GM19397 (cell line): ENCODE measurements around the gene ALOX12B.
"Not testable (repeated sequence)": the region's sequence is repeated elsewhere in the genome, so short reads cannot be mapped to it uniquely, and the experiment has no call there.

ENCODE experiments used
- ATAC-seq: cut with Tn5 transposase; IDR thresholded peaks from one replicate; pipeline ENCODE4 v1.9.1; 2021; ENCODE audit warnings: mild to moderate bottlenecking, moderate library complexity; ENCODE audit not compliant: unreplicated experiment

ALOX12B gene

DNA sequence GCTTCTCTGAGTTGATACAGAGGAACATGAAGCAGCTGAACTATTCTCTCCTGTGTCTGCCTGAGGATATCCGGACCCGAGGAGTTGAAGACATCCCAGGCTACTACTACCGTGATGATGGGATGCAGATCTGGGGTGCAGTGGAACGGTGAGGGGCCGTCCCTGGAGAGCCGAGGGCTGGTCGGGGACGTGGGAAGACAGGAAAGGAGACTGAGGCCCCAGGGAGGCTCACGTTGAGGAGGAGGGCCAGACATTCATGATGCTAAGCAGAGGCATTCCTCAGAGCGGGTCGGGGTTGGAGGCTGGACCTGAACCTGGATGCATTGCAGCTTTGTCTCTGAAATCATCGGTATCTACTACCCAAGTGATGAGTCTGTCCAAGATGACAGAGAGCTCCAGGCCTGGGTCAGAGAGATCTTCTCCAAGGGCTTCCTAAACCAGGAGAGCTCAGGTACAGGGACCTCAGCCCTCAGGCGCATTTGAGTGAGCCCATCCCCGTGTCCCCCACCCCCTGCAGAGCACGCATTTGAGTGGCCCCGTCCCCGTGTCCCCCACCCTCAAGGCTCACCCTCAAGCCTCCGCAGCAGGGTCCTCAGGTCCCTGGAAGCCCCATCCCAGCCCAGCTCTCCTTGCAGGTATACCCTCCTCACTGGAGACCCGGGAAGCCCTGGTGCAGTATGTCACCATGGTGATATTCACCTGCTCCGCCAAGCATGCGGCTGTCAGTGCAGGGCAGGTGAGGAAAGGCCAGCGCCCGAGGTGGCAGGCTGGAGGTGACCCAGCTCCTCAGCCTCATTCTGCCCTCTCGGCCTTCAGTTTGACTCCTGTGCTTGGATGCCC, 40.4 kb downstream of the ALOX12B start:
- ATAC-seq = no peak

DNA sequence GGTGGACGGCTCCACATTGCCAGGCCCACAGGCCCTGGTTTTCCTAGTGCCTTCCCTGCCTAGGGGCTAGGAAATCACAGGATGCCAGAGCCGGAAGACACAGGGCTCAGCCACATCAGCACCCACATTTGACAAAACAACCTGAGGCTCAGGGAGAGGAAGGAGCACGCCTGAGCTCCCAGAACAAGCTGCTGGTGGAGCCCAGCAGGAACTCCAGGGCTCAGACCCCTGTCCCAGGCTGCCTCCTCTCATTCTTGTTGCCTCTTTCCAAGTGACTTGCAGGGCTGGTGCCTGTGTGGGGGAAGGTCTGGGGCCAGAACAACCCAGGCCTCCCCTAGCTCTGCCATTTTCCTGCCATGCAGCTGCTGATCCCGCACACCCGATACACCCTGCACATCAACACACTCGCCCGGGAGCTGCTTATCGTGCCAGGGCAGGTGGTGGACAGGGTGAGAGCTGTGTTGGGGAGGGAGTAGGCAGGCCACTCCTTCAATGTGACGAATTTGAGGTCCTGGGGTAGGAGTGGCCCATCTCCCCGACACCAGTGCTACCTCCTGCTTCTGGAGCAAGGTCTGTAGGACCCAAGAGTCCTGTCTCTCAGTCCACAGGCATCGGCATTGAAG, 41.1 kb downstream of the ALOX12B start:
- no peak for ATAC-seq

DNA sequence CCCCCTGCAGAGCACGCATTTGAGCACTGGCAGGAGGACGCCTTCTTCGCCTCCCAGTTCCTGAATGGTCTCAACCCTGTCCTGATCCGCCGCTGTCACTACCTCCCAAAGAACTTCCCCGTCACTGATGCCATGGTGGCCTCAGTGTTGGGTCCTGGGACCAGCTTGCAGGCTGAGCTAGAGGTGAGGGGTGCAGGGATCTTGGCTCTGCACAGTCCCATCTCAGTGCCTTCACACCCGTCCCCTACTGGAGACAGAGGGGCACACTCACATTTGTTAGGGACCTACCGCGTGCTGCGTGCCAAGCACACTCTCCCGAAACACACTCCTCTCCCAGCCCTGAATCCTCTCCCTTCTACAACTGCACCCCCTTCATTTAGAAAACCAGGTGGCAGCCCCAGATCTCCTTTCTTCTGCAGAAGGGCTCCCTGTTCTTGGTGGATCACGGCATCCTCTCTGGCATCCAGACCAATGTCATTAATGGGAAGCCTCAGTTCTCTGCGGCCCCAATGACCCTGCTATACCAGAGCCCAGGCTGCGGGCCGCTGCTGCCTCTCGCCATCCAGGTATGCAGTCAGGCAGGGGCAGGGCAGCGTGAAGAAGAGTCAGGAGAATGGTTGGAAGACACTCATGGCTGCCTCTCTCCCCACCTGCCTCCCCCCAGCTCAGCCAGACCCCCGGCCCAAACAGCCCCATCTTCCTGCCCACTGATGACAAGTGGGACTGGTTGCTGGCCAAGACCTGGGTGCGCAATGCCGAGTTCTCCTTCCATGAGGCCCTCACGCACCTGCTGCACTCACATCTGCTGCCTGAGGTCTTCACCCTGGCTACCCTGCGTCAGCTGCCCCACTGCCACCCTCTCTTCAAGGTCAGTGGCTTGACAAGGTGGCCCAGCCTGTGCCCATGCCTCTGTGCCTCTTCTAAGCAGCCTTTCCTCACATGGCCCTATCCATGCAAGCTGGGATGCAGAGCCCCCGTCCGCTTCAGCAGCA, 42.4 kb downstream of the ALOX12B start:
- ATAC-seq = no peak

DNA sequence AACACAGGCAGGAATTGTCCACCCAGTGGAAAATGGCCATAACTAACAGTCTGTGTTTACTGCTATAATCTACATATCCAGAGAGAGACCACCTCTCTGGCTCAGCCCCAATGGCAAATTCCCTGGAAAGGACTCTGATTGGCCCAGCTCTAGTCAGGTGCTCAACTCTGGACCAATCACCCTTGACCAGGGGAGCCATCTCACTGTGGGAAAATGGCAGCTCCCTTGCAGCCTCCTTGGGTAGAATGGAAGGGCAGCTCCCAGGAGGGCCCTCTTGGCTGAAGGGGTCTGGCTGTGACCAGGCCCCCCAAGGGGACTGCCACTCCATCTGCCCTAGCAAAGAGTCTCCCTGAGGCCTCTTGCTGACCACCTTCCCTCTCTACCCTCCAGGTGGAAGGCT, 45.5 kb downstream of the ALOX12B start:
- no peak for ATAC-seq

DNA sequence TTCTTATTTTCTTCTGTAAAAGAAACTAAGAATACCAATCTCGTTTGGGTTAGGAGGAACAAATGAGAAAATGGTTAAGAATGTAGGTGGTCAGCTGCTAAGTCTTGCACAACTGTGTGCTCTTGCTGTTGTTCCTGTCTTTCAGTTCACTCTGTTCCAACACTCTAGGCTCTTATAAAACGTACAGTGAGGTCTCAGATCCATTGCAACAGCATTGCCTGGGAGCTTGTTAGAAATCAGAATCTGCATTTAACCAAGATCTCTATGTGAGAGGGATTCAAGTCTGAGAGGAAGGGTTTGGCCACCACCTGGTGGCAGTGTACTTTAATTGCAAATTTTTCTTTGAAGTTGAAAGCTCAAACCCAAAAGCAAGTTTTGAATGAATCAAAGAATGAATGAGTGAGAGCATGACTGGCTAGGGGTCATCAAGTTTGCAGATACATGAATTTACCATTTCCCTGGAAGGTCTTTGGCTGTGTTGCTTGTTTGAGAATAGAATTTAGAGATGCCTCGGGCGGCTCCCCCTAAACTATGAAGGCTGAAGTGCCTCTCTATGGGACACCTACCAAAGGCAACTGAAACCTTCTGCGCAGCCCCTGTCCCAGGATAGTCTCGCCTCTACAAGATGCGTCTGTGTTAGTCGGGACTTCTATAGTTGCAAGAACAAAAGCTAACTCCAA, 46.1 kb downstream of the ALOX12B start:
- no peak for ATAC-seq

DNA sequence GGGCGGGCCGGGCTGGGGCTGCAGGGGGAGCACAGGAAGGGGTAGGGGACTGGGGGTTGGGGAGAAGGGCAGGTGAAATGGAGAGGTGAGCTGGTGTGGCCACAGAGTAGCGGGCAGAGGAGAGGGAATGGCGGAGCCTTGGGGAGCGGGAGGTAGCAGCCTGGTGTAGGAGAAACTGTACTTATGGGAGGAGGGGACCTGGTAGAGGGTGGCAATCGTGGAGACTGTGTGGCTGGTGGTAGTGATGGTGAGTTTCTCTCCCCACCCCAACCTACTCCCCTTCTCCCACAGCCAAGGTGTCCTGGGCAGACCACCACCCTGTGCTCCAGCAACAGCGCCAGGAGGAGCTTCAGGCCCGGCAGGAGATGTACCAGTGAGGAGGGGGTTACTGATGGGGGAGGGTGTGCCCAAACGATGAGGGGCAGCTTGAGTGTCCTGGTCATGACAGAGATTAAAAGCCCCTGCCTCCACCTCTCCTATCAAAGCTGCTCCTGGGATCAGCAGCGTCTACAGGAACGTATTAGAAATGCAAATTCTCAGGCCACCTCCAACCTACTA, 47.8 kb downstream of the ALOX12B start:
- no peak for ATAC-seq

DNA sequence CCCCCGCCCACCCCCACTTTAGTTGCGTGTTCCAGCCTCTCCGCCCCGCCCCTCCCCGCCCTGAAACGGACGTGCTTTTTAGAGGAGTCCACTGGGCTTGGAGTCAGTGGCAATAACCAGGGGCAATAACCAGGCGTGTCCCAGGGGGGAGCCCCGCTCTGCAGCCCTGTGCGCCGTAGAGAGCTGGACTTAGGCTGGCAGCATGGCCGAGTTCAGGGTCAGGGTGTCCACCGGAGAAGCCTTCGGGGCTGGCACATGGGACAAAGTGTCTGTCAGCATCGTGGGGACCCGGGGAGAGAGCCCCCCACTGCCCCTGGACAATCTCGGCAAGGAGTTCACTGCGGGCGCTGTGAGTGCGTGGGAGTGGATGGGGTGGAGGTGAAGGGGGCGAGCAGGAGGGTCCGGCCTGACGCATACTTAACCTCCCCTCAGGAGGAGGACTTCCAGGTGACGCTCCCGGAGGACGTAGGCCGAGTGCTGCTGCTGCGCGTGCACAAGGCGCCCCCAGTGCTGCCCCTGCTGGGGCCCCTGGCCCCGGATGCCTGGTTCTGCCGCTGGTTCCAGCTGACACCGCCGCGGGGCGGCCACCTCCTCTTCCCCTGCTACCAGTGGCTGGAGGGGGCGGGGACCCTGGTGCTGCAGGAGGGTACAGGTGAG, 48.4 kb downstream of the ALOX12B start, which contains the start of gene ALOX15B:
TSS of gene ALOX15B (plus strand) at position 106 of the 657 bp plus-strand sequence. CDS start at position 203, 97 bp downstream.
- ATAC-seq = no peak

DNA sequence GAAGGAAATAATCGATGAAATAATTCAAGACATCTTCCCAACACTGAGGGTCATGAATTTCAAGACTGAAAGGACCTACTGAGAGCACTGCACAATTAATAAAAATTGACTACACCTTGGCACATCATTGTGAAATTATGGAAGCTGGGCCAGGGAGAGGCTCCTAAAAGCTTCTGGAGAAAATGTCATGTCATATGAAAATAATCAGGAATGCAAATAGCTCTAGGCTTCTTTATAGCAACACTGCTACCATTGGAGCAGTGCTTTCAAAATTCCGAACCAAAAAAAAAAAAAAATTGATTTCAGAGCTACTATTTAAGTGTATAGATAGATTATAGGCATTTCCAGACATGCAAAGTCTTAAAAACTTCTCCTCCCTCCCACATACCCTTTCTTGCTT, 55.1 kb downstream of the ALOX12B start:
- ATAC-seq = no peak

DNA sequence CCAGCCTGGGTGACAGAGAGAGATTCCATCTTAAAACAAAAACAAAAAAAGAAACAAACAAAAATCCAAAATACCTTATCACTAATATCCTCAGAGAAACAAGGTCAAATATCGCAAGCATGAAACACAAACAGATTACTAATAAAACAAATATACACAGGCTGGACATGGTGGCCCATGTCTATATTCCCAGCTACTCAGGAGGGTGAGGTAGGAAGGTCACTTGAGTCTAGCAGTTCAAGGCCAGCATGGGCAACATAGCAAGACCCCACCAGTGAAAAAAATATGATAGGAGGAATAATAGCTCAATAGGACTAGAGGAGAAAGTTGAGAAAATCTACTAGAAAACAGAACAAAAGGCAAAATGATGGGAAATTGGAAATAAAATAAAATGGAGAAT, 55.6 kb downstream of the ALOX12B start:
- no peak for ATAC-seq

DNA sequence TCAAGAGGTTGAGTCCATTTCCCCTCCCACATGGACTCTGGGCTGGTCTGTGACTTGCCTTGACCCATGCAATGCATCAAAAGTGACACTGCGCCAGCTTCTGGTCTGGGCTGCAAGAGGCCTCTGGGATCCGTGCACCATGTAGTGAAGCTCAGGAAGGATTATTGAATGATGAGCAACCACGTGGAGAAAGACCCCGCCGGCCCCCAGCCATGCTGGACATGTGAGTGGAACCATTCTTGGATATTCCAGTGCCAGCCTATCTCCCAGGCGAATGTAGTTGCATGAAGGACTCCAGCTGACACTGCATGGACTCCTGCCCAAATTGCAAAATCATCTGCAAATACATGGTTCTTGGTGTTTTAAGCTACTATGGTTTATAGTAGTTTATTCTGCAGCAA, 56.3 kb downstream of the ALOX12B start:
- ATAC-seq = no peak

DNA sequence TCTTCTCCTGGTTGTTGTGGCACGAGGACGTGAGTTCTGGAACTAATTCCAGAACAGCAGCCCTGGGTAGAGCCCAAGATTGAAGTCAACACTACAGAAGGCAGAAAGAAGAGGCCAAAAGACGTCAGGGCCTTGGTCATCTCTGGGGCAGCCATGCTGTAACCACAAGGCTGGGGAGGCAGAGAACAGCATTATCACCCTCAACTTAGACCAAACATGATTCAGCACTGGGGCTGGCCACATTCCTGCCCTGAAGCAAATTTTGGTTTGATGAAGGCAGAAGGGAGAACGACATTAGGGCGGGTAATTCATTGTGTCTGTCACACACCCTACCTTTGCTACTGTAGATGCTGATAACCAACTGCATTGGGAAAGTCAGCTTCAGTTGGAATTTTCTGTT, 58.4 kb downstream of the ALOX12B start:
- no peak for ATAC-seq

DNA sequence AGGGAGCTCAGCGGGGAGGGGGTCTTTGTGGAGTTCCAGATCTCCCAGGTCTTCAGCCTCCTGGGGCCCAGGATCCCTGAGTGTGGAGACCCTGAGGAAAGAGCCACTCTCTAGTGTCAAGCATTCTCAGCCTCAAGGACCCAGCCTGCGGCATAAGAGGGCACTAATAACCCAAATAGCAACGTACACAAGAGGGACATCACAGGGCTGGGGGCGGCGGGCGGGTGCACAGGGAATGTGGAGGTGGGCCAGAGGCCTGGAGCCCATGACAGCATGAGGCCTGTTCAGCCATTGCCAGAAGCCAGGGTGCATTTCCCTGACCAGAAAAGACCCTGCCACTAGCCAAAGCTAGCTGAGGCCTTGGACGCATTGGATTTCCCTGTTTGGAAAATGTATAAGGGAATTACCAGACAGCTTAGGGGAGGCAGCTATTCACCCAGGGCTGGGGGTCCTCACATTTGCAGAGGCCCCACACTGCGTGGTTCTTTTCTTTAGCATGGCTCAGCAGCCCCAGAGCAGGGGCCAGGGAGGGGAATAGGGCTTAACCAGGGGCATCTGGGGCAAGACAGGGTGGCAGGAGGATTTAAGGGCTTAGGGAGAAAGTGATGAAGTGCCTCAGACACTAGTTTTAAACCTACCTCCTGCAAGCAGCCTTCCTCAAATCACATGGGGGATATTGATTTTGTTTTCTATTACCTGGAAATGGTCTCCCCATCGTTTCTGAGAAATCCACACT, 62.2 kb downstream of the ALOX12B start:
- no peak for ATAC-seq

DNA sequence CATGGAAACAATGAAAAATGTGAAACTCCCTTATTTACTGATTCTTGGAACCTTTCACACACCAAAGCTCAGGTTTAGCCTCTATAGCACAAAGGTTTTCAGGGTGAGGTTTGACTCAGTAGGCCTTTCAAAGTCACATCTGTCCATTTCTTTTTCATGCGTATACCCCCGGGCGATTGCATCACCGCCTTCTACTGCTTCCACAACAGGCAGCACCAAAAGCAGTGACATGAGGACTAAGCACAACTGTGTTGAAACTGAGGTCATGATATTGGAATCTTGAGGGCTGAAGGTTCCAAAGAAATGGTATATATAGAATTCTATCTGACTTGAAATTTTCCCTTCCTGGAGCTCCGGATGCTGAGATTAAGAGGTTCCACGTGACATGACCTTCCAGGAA, 63.4 kb downstream of the ALOX12B start:
- ATAC-seq = not testable (repeated sequence)
